Osteoblast (primary cell): ENCODE measurements around the gene MYH11. TPM values are rescaled to one million over a fixed set of nuclear protein-coding genes. Genes with fewer than 3 reads are reported as not detected.

ENCODE experiments used
- DNase-seq: peaks from one replicate; pipeline ENCODE4 v3.0.0; 2011; ENCODE audit warnings: low spot score, mixed read lengths; ENCODE audit not compliant: insufficient read length; ENCODE audit errors: missing footprints
- H2AFZ ChIP-seq: 2 replicates; pipeline ENCODE4 v1.6.0; 2011; ENCODE audit warnings: mild to moderate bottlenecking, low read length
- H3K27ac ChIP-seq: 2 replicates; pipeline ENCODE4 v1.5.1; 2011; ENCODE audit warnings: mild to moderate bottlenecking, low read depth, low read length, moderate library complexity
- H3K27me3 ChIP-seq: 2 replicates; pipeline ENCODE4 v1.6.0; 2012; ENCODE audit warnings: mild to moderate bottlenecking, control low read depth, inconsistent platforms, low read length, moderate library complexity; ENCODE audit not compliant: insufficient read depth
- H3K36me3 ChIP-seq: 2 replicates; pipeline ENCODE4 v1.5.1; 2011; ENCODE audit warnings: mild to moderate bottlenecking, low read length, control low read depth, moderate library complexity; ENCODE audit not compliant: insufficient read depth
- H3K4me1 ChIP-seq: 2 replicates; pipeline ENCODE4 v1.5.1; 2011; ENCODE audit warnings: mild to moderate bottlenecking, low read length, control low read depth, moderate library complexity; ENCODE audit not compliant: insufficient read depth
- H3K4me2 ChIP-seq: 2 replicates; pipeline ENCODE4 v1.6.0; 2011; ENCODE audit warnings: mild to moderate bottlenecking, low read length; ENCODE audit not compliant: insufficient read depth
- H3K4me3 ChIP-seq: fragments of 200-600 bp; sonication (generic); 3 replicates; pipeline ENCODE4 v1.5.1; 2012; ENCODE audit warnings: mild to moderate bottlenecking, low read length, inconsistent platforms; ENCODE audit not compliant: insufficient read depth
- H3K79me2 ChIP-seq: 2 replicates; pipeline ENCODE4 v1.6.0; 2012; ENCODE audit warnings: mild to moderate bottlenecking, low read length, control low read depth, inconsistent platforms; ENCODE audit not compliant: insufficient read depth
- H3K9me3 ChIP-seq: 2 replicates; pipeline ENCODE4 v1.5.1; 2011; ENCODE audit warnings: low read depth, low read length, control low read depth
- H4K20me1 ChIP-seq: 2 replicates; pipeline ENCODE4 v1.6.0; 2012; ENCODE audit warnings: mild to moderate bottlenecking, low read length, control low read depth; ENCODE audit not compliant: insufficient read depth
- CTCF ChIP-seq: IDR thresholded peaks from 2 replicates; pipeline ENCODE4 v1.5.1; 2011; ENCODE audit warnings: mild to moderate bottlenecking, low read depth, low read length, moderate library complexity; ENCODE audit errors: extremely low read depth
- total RNA-seq: library from RNA; depleted of rRNA; stranded (reverse); fragments of >200 nt; gene quantifications from 2 replicates; pipeline ENCODE4 v1.2.3, GENCODE V29; 2012

The MYH11 gene
- total RNA-seq, 1 donor, result under 0.01 TPM

- Histone ChIP-seq H2AFZ (no peak overlapping the region), H3K79me2 (no peaks in the 10 kb centered on the region), H3K4me1 (peaks cover 23% of the 10 kb centered on the region), H3K27me3 (peaks cover 11% of the 10 kb centered on the region), H3K4me2 (no peak overlapping the region), H3K36me3 (no peaks in the 10 kb centered on the region), H3K27ac (no peak overlapping the region), H3K4me3 (no peak overlapping the region), H3K9me3 (peaks cover 4% of the 10 kb centered on the region), H4K20me1 (no peaks in the 10 kb centered on the region)
- TF ChIP-seq CTCF, result no peak
- no peak for DNase-seq
Measured at GRCh38 chr16:15808071-15808470, 48.8 kb downstream of the MYH11 start.

GRCh38 chr16:15807603-15808009 lies 49.2 kb downstream of the MYH11 start:
- Histone ChIP-seq H3K4me1 (peaks cover 23% of the 10 kb centered on the region), H2AFZ (no peak overlapping the region), H4K20me1 (no peaks in the 10 kb centered on the region), H3K9me3 (peaks cover 4% of the 10 kb centered on the region), H3K4me3 (no peak overlapping the region), H3K4me2 (peak overlapping the region; percentile 41), H3K27me3 (peaks cover 12% of the 10 kb centered on the region), H3K79me2 (no peaks in the 10 kb centered on the region), H3K36me3 (no peaks in the 10 kb centered on the region), H3K27ac (no peak overlapping the region)
- DNase-seq, result peak; percentile 50
- no peak for TF ChIP-seq CTCF

GRCh38 chr16:15803618-15804017 lies 53.2 kb downstream of the MYH11 start:
- no peak for TF ChIP-seq CTCF
- Histone ChIP-seq H3K4me1 (peaks cover 7% of the 10 kb centered on the region), H3K79me2 (no peaks in the 10 kb centered on the region), H4K20me1 (no peaks in the 10 kb centered on the region), H2AFZ (no peak overlapping the region), H3K9me3 (no peaks in the 10 kb centered on the region), H3K4me2 (no peak overlapping the region), H3K27ac (no peak overlapping the region), H3K36me3 (no peaks in the 10 kb centered on the region), H3K4me3 (no peak overlapping the region), H3K27me3 (peaks cover 13% of the 10 kb centered on the region)
- DNase-seq, result peak; percentile 69

- peaks cover 14% of the 10 kb centered on the region for H3K27me3 ChIP-seq
- no peak overlapping the region for H3K4me2 ChIP-seq
- no peak overlapping the region for H3K27ac ChIP-seq
- H2AFZ ChIP-seq, result no peak overlapping the region
- H4K20me1 ChIP-seq, result no peaks in the 10 kb centered on the region
- H3K9me3 ChIP-seq, result peaks cover 5% of the 10 kb centered on the region
- no peak for TF ChIP-seq CTCF
- H3K4me3 ChIP-seq, result no peak overlapping the region
- H3K36me3 ChIP-seq, result no peaks in the 10 kb centered on the region
- no peaks in the 10 kb centered on the region for H3K79me2 ChIP-seq
- no peaks in the 10 kb centered on the region for H3K4me1 ChIP-seq
- DNase-seq, result no peak
Measured at GRCh38 chr16:15799851-15800495, 56.9 kb downstream of the MYH11 start.
